CD14-positive monocyte (primary cell): Measurements from ENCODE around the gene ST3GAL5. TPM values are rescaled to one million over a fixed set of nuclear protein-coding genes. Genes with fewer than 3 reads are reported as not detected.

Experiments
- DNase-seq, 3 donors: peaks; one replicate each; pipeline ENCODE4 v3.0.0-alpha.2; 2011 to 2022
- H2AFZ ChIP-seq: 2 replicates; pipeline ENCODE4 v1.6.0; 2012; ENCODE audit warnings: mild to moderate bottlenecking, low read depth, low read length, inconsistent platforms; ENCODE audit not compliant: insufficient read depth, poor library complexity, severe bottlenecking
- H3K27ac ChIP-seq, 2 donors: 1 replicate in 1 of 2; 2 replicates in 1 of 2; pipeline ENCODE4 v1.5.1; 2012 to 2013; ENCODE audit warnings: low read length in 2 of 2, control low read depth in 1 of 2, inconsistent platforms in 1 of 2, low read depth in 1 of 2, mild to moderate bottlenecking in 1 of 2
- H3K27me3 ChIP-seq, 2 donors: one replicate each; pipeline versions ENCODE4 v1.6.0 to v1.6.1; 2011 to 2013; ENCODE audit warnings: low read length in 2 of 2; ENCODE audit not compliant: control insufficient read depth in 2 of 2, insufficient read depth in 2 of 2
- H3K36me3 ChIP-seq, 2 donors: replicated peaks in 1 of 2; 1 replicate in 1 of 2; 2 replicates in 1 of 2; pipeline versions ENCODE4 v1.5.1 to v1.6.1; 2012 to 2013; ENCODE audit warnings: low read length in 2 of 2, control low read depth in 1 of 2, inconsistent platforms in 1 of 2, mild to moderate bottlenecking in 1 of 2; ENCODE audit not compliant: insufficient read depth in 2 of 2, control insufficient read depth in 1 of 2
- H3K4me1 ChIP-seq, 2 donors: 1 replicate in 1 of 2; 2 replicates in 1 of 2; pipeline versions ENCODE4 v1.5.1 to v1.6.1; 2012 to 2013; ENCODE audit warnings: low read length in 2 of 2, control low read depth in 1 of 2, inconsistent platforms in 1 of 2, mild to moderate bottlenecking in 1 of 2, moderate library complexity in 1 of 2; ENCODE audit not compliant: insufficient read depth in 2 of 2, control insufficient read depth in 1 of 2
- H3K4me2 ChIP-seq: replicated peaks from 2 replicates; pipeline ENCODE3; 2012; ENCODE audit warnings: low read length, moderate library complexity, mild to moderate bottlenecking; ENCODE audit not compliant: poor library complexity, severe bottlenecking; ENCODE audit errors: extremely low read depth
- H3K4me3 ChIP-seq, 3 experiments: fragments of 200-600 bp in 1 of 3; sonication (generic) in 1 of 3; replicated peaks in 1 of 3; 1 replicate in 2 of 3; 2 replicates in 1 of 3; pipeline ENCODE4 v1.5.1; 2011 to 2013; ENCODE audit warnings: low read length in 3 of 3, mild to moderate bottlenecking in 3 of 3, control low read depth in 2 of 3, low read depth in 2 of 3, inconsistent platforms in 1 of 3, moderate library complexity in 1 of 3
- H3K79me2 ChIP-seq: 2 replicates; pipeline ENCODE4 v1.6.0; 2012; ENCODE audit warnings: mild to moderate bottlenecking, control low read depth, inconsistent platforms, low read length, moderate library complexity; ENCODE audit not compliant: insufficient read depth
- H3K9ac ChIP-seq: 2 replicates; pipeline ENCODE4 v1.6.0; 2017; ENCODE audit warnings: low read length, mild to moderate bottlenecking; ENCODE audit not compliant: insufficient read depth, poor library complexity, severe bottlenecking
- H3K9me3 ChIP-seq, 2 donors: replicated peaks in 1 of 2; 1 replicate in 1 of 2; 2 replicates in 1 of 2; pipeline versions ENCODE4 v1.5.1 to v1.6.1; 2012 to 2013; ENCODE audit warnings: low read length in 2 of 2, control low read depth in 1 of 2; ENCODE audit not compliant: control insufficient read depth in 1 of 2, insufficient read depth in 1 of 2
- H4K20me1 ChIP-seq: 2 replicates; pipeline ENCODE4 v1.6.0; 2012; ENCODE audit warnings: mild to moderate bottlenecking, low read length, control low read depth, moderate library complexity; ENCODE audit not compliant: insufficient read depth
- H3K27ac Mint-ChIP-seq, 7 donors: one replicate each; pipeline ENCODE4 v1.8.0; 2020; ENCODE audit warnings: mild to moderate bottlenecking in 7 of 7, mixed read lengths in 7 of 7, moderate library complexity in 6 of 7, inconsistent platforms in 2 of 7
- H3K27me3 Mint-ChIP-seq, 3 donors: one replicate each; pipeline ENCODE4 v1.8.0; 2021 to 2022; ENCODE audit warnings: low read depth in 3 of 3, mild to moderate bottlenecking in 3 of 3, mixed read lengths in 3 of 3, moderate library complexity in 3 of 3, inconsistent platforms in 1 of 3
- H3K36me3 Mint-ChIP-seq, 2 donors: one replicate each; pipeline ENCODE4 v1.8.0; 2020; ENCODE audit warnings: mixed read lengths in 2 of 2, inconsistent platforms in 1 of 2, mild to moderate bottlenecking in 1 of 2
- H3K4me1 Mint-ChIP-seq: one replicate; pipeline ENCODE4 v1.8.0; 2020; ENCODE audit warnings: mild to moderate bottlenecking, mixed read lengths
- H3K4me3 Mint-ChIP-seq, 2 donors: one replicate each; pipeline ENCODE4 v1.8.0; 2020; ENCODE audit warnings: mild to moderate bottlenecking in 2 of 2, mixed read lengths in 2 of 2, moderate library complexity in 1 of 2
- H3K9me3 Mint-ChIP-seq, 7 donors: one replicate each; pipeline ENCODE4 v1.8.0; 2020 to 2022; ENCODE audit warnings: mixed read lengths in 7 of 7, mild to moderate bottlenecking in 6 of 7, moderate library complexity in 6 of 7, inconsistent platforms in 2 of 7
- CTCF ChIP-seq: fragments of 200-600 bp; IDR thresholded peaks from one replicate; pipeline ENCODE4 v1.8.0; 2022; ENCODE audit warnings: antibody characterized with exemption, mild to moderate bottlenecking
- WGBS: methylation state at CpG from one replicate; pipeline ENCODE4 v1.1.5; 2013; ENCODE audit warnings: missing lambda C conversion rate; ENCODE audit not compliant: insufficient coverage; 5-methylcytosine and 5-hydroxymethylcytosine counted together
- intact Hi-C, 2 donors: fragments of 100-400 bp; cut with micrococcal nuclease; formaldehyde crosslinking; loops; one replicate each; pipeline versions ENCODE4 v1.15.0 to v1.15.1; 2023
- polyA plus RNA-seq, 3 donors: library from polyadenylated mRNA; depleted of rRNA in 1 of 3; unstranded in 2 of 3; stranded (reverse) in 1 of 3; fragments of 300-500 nt in 2 of 3; fragments of >200 nt in 1 of 3; fragmentation: Illumina TruSeq in 2 of 3; gene quantifications; 1 replicate in 2 of 3; 2 replicates in 1 of 3; pipeline ENCODE4 v1.2.3, GENCODE V29; 2012 to 2021

The ST3GAL5 gene
- polyA plus RNA-seq, 3 donors: 14.0 to 51.2 (median 19.5) TPM

- H3K9ac ChIP-seq: no peak overlapping the region
- TF ChIP-seq CTCF: no peak
- intact Hi-C loops: no loop called here
- no CpG with 5 or more reads among the region's 3 CpGs for WGBS
- H3K27me3 ChIP-seq: no peaks in the 10 kb centered on the region
- Mint-ChIP-seq H3K4me3 (no peak overlapping the region), H3K27me3 (no peaks in the 10 kb centered on the region), H3K9me3 (no peaks in the 10 kb centered on the region), H3K36me3 (peaks cover 0 to 2% of the 10 kb centered on the region in 2 donors), H3K4me1 (peaks cover 19% of the 10 kb centered on the region), H3K27ac (no peak overlapping the region)
- no peaks in the 10 kb centered on the region for H3K9me3 ChIP-seq
- no peak overlapping the region for H3K4me2 ChIP-seq
- H4K20me1 ChIP-seq: no peaks in the 10 kb centered on the region
- H2AFZ ChIP-seq: no peak overlapping the region
- DNase-seq: no peak
- no peak overlapping the region for H3K4me3 ChIP-seq
- H3K79me2 ChIP-seq: no peaks in the 10 kb centered on the region
- no peaks in the 10 kb centered on the region for H3K4me1 ChIP-seq
- no peak overlapping the region for H3K27ac ChIP-seq
- no peaks in the 10 kb centered on the region for H3K36me3 ChIP-seq
Measured at GRCh38 chr2:85922199-85922598, 33.4 kb upstream of the ST3GAL5 start.

GRCh38 chr2:85921659-85922058 lies 32.9 kb upstream of the ST3GAL5 start:
- H3K9me3 Mint-ChIP-seq: no peaks in the 10 kb centered on the region
- no peaks in the 10 kb centered on the region for H3K27me3 Mint-ChIP-seq

More at GRCh38 chr2:85921659-85922058, 32.9 kb upstream of the ST3GAL5 start:
- Mint-ChIP-seq H3K4me1 (peaks cover 16% of the 10 kb centered on the region), H3K36me3 (peaks cover 0 to 2% of the 10 kb centered on the region in 2 donors), H3K4me3 (no peak overlapping the region), H3K27ac (no peak overlapping the region)
- H3K9me3 ChIP-seq: no peaks in the 10 kb centered on the region
- WGBS: 100% methylated on average over 1 of the region's 5 CpGs
- no peaks in the 10 kb centered on the region for H3K27me3 ChIP-seq
- H3K27ac ChIP-seq: no peak overlapping the region
- H3K79me2 ChIP-seq: no peaks in the 10 kb centered on the region
- DNase-seq: no peak
- H3K4me1 ChIP-seq: no peaks in the 10 kb centered on the region
- no peak overlapping the region for H3K4me3 ChIP-seq
- H3K36me3 ChIP-seq: no peaks in the 10 kb centered on the region
- H3K4me2 ChIP-seq: no peak overlapping the region
- TF ChIP-seq CTCF: no peak
- no peak overlapping the region for H2AFZ ChIP-seq
- no peaks in the 10 kb centered on the region for H4K20me1 ChIP-seq
- intact Hi-C loops: no loop called here
- H3K9ac ChIP-seq: no peak overlapping the region
